Glomerular visceral epithelial cell (primary cell): ENCODE measurements around the gene CD28.

Experiments
- DNase-seq: peaks from one replicate; pipeline ENCODE4 v3.0.0-alpha.2; 2016; ENCODE audit errors: extremely low spot score

The CD28 gene

DNA sequence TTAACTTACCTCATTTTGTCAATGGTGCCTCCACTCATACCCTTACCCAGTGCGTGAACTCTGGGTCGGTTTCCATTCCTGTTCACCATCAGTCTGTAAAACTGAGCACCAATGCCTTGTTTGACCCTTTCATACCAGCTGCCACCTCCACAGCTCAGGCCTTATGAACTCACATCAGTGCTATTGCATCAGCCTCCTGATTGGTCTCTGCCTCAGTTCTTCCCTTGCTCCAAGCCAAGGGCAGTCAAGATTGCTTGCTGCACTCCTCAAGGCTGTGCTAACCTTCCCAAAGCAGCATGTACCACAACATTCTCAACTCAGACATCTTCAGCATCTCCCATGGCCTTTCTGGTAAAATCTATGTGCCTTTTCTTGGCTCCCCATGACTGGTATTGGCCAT lies 9.3 kb downstream of the CD28 start:
- DNase-seq: no peak

DNA sequence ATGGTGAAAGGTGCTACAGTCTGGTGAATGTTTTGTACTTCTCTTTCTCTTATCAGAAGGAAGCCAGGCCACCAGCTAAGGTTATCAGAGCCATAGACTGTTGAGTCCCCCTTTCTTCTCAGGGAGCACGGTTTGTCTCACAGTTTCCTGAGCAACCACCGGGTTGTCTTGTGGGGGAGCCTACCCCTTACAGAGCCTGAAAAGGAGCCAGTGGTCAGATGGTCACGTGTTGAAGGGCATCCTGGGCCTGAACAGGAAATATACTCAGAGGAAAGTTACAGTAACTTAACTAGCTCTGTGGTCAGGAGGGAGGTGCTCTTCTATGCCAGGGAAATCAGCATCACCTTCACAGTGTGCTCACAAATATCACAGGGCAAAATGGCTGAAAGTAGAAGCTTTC lies 11.6 kb downstream of the CD28 start:
- DNase-seq: peak; percentile 46

DNA sequence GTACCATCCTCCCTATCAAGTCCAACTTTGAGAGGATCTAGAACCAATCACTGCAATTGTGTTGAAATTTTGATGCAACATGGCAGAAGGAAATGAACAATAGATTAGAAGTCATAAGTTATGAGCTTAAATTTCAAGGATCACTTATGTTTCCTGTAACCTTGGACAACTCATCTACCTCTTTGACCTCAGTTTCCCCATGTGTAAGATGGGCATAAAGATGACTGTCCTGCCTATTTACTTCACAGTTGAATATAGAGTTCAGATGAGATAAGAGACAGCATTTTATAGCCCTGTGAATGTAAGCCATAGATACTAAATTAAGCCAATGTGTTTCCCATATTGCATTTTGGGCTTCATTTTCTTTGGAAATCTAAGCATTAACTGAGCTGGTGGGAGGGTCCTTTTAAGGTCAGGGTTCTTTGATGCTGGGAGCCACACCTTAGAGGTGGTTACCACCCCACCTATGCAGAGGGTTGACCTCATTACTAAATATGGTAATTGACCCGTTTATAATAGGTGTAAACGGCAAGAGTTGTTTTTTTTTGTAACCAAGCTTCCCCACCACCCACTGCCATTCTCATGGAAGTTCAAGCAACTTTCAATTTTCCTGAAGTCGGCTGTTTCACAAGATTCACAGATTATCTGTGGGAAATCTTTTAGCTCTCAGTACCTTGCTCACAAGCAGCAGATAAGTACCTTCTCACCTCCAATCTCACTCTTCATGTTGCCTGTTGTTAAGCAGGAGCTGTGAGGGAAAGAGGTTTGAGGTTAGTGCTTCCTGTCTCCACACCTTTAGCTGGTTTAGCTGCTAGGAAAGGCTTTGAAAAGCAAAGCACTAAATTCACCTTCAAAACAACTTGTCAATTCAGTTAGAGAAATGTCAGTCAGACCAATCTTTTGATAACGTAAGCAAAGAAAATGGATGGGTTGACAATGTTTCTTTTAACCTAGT lies 13.3 kb downstream of the CD28 start:
- no peak for DNase-seq

DNA sequence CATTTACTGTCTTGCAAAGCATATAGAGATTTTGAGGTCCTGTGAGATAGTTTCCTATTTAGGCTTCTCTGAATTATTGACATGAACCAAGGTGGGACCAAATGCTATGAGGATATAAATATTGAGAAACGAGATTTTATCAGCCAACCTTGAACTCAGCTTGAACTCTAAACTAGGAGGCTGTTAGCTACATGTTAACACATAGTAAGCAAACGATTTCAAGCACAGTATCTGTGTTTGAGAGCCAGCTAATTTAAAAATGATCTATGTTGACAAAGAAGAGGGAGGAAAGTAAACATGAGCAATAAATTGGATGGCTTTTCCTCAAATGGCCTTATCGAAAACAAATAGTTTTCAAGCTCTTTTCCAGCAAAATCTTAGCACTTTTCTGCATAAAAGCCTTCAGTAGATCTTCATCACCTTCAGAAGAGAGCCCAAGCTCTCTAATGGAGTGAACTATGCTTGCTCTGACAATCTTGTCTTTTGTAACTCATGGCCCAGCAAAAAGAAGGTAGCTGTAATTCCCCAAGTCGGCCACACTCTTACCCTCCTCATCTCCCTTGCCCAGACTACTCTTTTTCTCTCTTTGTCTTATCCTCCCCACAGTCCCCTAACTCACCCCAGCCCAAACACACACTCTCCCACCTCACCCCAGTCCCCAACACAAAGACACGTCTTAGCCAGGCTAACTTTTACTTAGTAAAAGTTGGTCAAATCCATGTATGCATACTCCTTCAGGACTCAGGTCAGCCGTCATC lies 14.7 kb downstream of the CD28 start:
- no peak for DNase-seq

DNA sequence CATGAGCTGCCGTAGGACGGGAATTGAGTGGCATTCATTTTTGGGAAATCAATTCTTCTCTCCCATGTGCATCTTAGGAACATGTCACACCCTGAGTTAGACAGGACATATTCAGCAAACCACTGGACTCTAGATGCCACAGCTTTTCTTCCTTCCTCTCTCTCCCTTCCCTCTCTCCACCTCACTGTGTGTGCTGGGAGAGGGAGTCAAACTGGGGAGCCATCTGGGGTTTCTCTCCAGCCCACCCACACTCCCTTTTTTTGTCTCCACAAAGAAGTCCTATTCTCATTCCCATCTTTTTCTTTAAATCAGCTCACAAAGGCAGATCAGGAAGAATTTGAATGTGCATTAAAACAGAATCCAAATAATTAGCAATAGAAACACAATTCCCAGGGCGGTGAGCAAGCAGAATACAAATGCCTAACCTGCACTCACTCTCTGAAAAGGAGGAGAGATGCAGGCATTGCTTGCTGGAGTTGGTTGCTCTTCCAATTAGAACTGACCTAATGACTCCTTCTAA lies 15.4 kb downstream of the CD28 start:
- no peak for DNase-seq

DNA sequence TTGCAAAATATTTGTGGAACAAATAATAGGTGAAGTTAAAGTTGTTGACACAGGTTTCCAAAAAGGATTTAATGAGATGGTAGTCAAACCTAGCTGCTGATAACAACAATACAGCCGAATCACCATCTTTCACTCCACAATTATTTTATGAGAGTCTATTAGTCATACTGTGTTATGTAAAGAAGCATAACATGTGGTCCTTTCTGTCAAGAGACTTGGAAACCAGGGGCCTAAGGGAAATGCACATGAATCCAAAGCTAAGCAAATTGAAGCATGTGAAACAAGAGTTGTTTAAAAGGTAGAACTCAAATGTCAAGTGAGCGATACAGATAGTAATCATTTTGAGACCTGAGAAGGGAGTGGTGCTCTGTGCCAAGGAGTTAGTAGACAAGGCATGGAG lies 16.0 kb downstream of the CD28 start:
- DNase-seq: no peak

DNA sequence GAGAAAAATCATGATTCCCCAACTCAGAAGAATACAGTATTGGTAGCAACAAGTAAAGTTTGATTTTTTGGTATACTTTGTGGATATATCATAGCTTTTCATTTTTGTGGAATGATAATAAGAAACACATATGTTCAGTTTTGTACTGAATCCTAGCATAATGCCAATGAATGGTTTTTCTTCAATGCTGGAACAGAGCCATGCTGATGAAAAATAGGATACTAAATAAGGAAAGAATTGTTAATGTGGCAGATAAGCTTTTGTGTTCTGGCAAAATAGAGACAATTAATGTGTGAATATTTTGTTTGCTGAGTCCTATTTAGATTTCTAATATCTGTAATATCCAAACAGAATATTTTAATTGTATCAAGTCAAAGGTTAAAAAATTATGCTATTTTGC lies 21.9 kb downstream of the CD28 start:
- no peak for DNase-seq

DNA sequence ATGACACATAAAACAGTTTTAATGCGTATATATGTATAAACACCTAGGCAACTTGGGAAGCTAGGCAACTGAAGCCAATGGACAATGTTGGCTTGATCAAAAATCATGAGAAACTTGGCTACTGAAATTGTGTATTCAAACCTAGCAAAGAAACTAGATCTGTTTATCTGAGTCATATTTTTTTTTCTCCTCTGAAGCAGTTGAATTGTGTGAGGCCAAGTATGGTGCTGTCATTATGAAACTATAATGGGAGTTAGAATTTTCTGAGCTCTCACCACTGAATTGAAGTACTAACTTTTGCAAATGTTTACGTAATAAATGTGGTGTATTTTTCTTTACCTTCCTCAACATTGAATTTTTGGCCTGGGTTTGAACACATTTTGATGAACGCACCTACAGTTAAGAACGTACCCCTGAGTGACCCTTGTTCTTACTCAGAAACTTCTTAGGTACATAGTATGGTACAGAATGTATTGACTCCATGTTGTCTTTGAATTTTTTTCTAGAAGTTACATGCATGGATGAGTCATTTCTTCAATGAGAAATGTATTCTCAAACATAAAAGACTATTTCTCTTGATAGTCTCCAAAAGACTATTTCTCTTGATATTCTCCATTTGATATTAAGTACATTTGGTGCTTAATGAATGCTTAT lies 23.8 kb downstream of the CD28 start:
- DNase-seq: no peak

DNA sequence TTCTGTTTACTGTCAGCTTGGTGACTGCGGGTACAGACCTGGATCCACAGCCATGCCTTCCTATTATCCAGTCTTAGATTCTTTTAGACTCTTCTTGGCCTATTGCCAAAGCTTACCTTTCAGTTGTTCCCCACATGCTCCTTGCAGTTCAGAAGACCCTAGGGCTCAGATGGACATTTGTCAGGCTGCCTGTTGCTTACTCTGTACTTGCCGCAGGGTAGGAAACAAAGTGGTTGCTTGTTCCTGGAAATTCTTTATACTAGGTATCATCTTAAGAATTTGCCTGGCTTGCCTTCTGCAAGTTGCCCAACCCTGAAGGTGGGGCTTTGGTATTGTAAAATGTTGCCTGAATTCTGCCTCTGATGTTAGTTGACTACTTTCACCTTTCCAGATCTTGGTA lies 24.4 kb downstream of the CD28 start:
- DNase-seq: no peak

DNA sequence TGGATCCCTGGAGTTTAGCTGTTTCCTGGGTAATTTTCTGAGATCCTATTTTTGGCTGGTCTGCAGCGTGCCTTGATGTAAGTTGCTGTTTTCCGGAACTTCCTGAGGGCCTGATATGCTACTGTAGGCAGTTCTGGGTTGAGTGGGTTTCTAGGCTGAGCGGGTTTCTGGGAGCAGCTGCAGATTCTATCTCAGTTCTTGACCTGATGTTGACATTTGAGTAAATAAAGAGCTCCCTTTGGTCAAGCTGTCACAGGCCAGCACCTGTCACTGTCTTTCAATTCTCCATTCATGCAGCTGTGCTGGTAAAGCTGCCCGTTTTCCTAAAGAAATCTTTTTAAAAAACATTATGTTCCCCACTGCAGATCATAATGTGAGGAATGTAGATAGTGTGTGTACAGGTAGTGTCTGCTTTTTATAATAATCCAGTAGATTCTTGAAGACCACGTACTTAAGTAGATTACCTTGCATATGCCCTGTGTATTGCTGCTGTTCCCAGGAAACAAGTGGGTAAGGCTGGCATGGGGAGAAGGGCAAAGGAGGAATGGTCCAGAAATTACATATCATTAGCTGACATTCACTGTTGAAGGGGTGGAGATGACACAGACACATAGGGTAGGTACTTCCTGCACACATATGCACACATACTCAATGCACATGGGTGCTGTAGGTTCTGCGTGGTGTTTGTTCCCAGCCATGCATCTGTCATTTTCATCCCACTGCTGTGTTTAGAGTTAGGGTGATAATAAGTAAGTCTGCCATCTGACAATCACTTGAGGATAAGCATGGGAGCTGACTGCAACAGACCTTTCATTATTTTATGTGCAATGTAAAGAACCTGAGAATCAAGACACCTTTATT lies 25.9 kb downstream of the CD28 start:
- no peak for DNase-seq

DNA sequence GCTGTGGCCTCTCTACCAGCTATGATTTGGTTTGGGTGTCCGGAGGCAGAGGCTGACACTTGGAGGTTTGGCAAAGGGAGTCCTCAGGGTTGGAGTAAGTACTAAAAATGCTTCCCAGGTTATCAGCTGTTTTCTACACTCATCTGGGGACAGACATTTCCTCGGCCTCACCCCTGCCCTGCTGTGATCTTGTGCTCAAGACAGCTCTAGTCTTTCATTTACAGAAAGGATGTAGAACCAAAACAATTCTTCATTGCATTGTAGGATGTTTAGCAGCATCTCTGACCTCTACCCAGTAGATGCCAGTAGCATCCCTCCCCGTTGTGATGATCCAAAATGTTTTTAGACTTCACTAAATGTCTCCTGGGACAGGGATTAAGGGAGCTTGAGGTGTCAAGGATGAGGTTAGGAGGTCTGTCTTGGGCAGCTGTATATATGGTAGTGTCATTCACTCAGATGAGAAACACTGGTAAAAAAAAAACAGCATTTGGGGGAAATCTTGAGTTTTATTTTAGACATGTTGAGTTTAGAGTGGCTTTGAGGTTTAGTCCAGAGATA lies 26.6 kb downstream of the CD28 start:
- no peak for DNase-seq

DNA sequence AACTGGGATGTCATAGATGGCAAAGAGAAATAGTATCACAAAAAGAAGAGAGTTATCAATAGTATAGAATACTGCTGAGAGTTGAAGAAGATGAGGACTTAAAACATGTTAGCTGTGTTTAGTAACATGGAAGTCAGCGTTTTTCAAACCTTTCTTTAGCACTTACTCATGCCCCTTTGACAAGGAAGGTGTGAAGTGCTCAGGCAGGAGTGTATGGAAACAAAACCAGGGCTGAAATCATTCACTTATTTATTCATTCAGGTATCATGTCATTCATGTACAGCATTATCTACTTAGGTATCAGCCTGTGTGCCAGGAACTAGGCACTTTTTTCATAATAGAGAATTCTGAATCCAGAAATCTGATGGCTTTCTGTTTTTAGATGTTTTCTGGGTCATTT lies 27.2 kb downstream of the CD28 start:
- no peak for DNase-seq

DNA sequence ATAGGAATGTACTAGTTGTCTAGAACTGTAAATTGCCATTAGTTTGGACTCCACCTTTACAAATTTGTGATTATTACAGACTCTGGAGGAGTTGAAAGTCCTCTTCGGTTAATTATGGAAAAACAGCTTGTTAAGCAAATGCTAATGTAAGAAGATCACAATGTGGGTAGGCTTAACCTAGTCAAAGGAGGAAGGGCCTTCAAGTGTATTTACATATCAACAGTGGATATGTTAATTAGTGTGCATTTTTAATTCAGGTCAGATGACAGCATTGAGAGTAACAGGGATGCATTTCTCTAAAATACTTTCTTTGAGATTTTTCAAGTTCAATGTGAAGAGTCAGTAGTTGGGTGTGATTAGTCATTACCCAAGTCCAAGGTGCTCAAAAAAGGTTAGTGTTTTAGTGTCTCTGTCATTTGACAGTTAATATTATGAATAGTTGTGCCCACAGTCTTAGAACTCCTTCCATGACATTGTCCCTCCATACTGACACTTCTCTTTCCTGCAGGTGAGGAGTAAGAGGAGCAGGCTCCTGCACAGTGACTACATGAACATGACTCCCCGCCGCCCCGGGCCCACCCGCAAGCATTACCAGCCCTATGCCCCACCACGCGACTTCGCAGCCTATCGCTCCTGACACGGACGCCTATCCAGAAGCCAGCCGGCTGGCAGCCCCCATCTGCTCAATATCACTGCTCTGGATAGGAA lies 28.0 kb downstream of the CD28 start:
- no peak for DNase-seq

DNA sequence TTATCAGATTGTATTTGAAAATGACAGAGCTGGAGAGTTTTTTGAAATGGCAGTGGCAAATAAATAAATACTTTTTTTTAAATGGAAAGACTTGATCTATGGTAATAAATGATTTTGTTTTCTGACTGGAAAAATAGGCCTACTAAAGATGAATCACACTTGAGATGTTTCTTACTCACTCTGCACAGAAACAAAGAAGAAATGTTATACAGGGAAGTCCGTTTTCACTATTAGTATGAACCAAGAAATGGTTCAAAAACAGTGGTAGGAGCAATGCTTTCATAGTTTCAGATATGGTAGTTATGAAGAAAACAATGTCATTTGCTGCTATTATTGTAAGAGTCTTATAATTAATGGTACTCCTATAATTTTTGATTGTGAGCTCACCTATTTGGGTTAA lies 30.9 kb downstream of the CD28 start:
- DNase-seq: no peak

DNA sequence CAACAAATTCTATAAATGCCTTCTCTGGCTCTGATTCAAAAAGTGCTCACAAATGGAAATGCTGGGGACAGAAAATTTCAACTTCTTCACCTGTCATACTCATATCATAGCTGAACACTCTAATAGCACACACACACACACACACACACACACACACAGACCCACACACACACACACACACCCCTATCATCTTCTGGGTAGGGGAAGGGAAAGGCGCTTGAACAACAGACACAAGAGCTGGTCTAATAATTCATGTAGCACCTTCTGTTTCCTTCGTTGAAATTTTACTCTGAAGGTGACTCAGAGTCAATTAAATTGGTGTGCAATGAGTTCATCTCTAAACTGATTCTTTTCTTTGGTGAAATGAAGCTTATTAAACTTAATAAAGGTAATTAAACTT lies 32.9 kb downstream of the CD28 start:
- DNase-seq: no peak

DNA sequence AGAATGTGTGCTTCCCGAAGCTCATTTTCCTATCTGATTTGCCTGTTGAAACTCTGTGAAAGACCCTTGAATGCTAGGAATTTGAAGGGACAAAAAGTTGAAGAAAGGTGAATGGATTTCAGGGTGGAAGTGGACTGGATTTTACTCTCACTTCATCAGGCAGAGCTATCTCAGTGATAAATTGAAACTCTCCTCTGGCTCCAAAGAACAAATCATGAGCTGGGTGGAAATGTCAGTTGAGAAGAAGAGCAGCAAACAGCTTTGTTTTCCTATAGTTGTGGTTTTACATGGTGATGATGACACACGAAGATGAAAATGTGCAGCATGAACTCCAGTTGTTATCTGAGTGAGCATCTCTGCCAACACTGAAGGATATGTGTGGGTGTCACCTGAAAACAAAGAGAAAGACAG lies 34.4 kb downstream of the CD28 start:
- peak; percentile 26 for DNase-seq

DNA sequence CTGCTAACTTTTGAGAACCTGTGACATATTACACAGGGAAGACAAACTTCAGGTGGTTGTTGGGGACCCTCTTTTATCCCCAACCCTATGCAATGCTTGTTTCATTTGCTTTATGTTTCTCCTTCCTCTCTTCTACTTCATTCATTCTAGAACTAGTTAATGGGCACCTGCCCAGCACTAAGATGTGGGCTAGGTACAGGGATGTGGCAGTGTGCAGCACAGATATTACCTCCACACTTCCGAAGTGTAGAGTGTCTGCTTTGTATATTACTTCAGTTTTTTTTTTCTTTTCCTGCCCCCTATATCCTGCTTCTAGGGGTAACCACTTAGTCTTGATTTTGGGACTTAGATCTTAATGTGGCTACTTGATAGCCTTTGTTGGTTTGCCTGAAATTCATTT lies 35.1 kb downstream of the CD28 start:
- no peak for DNase-seq

DNA sequence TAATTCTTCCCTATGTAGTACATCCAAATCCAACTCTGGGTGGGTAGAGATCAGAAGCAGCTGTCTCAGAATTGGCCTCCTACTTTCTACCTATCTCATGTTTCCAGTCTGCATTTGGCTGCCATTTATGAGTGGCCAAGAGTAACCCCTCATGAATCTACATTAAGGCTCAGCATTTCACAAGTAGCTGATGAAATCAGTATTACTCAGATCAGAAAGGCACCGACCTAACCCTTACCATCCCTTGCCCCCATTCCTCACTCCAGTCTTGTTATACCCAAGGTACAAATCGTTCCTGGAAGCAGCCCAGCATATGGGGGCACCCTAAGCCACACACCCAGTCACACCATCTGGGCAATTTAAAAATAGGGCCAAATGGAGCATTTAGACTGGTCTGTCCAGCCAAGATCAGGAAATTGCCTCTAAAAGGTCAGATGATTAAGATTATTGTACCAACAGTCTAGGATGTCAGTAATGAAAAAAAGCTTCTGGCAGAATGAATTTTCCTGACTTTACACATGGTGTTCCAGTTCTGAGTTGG lies 37.1 kb downstream of the CD28 start:
- DNase-seq: no peak

DNA sequence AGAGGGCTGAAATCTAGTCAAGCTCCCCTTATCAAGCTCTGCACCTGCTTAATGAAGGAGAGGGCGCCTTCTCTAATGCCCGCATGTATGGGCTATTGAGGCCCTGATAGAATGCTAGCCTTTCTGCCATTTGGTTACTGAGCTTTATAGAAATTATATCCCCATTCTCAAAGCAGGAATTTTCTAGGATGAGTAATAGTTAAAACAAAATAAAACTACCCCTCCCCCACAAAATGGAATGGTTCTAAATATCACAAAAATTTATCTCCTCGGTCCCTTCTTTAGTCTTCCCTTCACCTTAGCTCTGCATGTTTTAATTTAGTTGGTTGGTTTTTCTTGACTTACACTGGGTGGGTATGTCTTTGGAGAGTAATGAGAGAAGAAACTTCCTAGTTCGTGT lies 37.7 kb downstream of the CD28 start:
- DNase-seq: no peak

DNA sequence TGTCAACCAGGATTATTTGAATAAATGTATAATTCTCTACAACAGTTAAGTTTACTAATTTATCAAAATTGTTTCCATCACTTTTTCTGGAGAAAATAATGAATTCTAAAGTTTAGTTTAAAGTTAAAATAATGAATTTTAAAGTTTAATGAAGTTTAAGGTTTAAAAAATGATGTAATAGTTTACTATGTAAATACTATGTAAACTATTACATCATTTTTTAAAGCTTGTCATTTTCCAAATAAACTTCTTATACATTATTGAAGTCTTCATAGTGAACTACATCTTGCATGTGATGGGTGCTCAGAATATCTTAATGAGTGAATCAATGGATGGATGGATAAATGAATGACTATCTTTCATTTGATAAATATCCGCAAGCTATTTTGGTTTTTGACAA lies 38.8 kb downstream of the CD28 start:
- DNase-seq: no peak
